NCI-H82 (cell line): ENCODE results near the gene PGR.

Source experiments
- DNase-seq: peaks from one replicate; lab custom pipeline; 2025; lab: John Stamatoyannopoulos, UW

The PGR gene

DNA sequence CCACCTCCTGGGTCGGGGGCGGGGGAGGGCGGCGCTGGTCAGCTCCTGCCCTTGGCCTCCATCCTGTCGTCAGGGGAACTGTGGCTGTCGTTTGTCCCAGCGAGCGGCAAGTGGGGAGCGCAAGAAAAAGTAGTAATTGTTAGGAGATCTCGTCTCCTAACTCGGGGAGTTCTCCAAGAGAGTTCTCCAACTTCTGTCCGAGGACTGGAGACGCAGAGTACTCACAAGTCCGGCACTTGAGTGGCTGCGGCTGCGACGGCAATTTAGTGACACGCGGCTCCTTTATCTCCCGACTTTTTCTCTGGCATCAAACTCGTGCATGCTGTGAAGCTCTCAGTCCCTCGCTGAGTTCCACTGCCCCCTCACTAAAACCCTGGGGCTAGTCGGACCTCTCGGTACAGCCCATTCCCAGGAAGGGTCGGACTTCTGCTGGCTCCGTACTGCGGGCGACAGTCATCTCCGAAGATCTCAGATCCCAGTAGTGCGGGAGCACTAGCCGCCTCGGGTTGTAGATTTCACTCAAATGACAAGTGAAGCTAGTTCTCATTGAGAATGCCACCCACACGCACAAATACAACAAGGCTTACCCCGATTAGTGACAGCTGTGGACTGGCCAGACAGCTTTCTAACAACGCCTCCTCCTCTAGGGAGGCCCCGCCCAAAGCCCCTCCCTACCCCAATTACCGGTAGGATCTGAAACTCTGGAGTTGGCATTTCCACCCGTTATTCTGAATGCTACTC, at the start of gene PGR:
Gene PGR, minus strand, starts transcription at position 611 of the 741 bp plus-strand sequence. CDS start 743 bp downstream, outside the sequence.
- peak; percentile 64 for DNase-seq

DNA sequence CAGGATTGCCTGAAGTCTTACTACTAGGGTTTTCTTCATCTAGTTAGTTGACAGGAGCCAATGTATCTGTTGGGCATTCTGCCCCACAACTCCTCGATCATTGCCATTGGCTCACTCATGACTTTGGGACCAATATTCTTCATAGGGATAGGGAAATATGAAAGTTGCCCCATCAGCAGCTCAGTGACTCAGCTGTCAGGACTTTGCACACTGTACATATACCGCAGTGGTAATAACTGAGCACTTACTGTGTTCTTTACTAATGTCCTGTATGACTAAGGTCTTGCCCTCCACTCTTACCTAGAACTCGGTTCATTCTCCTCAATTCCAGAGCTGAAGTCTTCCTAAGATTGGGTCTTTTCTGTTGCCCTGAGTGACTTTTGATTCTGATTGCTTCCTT, 46.8 kb upstream of the PGR start:
- DNase-seq, result no peak

DNA sequence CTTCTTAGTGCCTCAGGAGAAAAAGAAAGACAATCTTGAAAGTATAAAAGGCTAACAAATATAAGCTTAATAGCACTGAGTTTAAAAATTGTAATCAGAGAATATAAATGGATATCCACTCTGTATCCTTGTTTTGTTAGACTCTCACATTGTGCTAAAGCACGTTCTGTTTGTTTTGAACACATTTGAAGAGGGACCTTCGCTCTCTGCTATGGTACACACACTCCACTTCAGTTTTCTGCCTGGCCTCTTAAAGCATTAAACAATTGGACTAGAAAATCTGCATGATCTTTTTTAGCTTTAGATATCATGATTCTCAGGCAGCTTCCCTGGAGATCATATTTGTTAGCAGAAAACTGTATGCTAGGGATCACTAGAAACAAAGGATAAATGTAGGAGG, 40.3 kb upstream of the PGR start:
- DNase-seq, result no peak

DNA sequence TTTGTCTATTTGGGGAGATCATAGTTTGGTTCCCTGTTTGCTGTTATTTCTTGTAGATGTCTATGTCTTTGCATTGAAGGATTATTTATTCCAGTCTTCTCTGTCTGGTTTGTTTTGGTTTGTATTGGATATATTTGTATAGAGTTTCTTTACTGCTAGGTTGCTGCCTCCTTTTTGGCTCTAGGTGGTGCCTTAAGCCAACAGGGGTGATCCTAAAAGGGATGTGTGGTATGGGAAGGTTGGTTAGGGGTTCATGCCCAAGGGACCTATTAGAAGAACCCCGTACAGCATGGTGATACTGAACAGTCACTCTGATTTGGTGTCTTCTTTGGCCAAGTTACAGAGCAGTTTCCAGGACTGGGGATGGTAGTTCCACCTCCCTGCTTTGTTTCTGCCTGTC, 36.4 kb upstream of the PGR start:
- DNase-seq, result no peak

DNA sequence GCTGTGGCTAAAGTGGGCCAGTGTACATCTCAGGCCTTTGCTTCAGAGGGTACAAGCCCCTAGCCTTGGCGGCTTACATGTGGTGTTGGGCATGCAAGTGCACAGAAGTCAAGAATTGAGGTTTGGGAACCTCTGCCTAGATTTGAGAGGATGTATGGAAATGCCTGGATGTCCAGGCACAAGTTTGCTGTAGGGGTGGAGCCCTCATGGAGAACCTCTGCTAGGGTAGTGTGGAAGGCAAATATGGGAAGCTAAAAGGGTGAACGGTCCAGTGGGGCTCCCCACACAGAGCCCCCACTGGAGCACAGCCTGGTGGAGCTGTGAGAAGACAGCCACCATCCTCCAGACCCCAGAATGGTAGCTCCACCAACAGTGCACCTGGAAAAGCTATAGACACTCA, 28.5 kb upstream of the PGR start:
- no peak for DNase-seq

DNA sequence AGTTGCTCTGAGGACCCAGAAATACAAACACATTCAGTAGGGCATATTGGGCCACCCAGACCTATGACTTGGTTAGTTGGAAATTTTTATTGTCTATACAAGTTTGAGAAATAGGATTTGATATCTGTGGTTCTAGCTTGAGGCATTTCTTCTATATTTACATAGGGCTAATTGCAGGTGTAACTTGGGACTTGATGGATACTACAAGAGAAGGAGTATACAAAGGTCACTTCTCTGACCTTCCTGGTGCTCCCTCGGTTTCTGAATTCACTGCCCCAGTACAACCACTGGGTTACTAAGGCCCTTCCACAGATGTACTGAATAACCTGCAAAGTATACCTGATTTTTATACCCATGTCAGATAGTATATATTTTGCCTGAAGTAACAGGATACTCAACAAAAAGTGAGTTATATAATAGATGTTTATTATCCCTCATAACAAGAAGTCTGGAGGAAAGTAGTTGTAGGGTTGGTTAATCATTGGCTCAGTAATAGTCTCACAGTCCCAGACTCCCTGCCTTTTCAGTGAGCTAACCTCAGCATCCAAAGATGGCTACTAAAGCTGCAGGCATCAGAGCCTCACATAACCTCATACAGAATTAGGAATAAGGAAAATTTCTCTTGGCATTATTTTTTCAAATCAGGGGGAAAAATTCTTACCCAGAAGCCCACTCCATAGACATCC, 8.8 kb upstream of the PGR start:
- no peak for DNase-seq

DNA sequence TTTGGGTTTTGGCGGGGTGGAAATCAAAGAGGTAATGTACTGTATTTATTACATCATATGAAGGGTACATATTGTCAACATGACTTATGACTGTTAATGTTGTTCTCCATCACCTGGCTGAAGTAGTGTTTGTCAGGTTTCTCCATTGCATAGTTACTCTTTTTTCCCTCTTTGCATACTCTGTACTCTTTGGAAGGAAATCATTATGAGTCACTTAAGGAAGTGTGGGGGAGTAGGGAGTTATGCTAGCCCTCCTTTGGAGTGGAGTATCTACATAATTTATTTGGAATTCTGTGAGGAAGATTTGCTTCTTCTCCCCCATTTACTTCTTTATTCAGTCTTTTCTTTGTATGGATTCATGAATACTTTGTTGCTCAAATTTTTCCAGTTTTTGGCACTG, 3.6 kb upstream of the PGR start:
- no peak for DNase-seq

DNA sequence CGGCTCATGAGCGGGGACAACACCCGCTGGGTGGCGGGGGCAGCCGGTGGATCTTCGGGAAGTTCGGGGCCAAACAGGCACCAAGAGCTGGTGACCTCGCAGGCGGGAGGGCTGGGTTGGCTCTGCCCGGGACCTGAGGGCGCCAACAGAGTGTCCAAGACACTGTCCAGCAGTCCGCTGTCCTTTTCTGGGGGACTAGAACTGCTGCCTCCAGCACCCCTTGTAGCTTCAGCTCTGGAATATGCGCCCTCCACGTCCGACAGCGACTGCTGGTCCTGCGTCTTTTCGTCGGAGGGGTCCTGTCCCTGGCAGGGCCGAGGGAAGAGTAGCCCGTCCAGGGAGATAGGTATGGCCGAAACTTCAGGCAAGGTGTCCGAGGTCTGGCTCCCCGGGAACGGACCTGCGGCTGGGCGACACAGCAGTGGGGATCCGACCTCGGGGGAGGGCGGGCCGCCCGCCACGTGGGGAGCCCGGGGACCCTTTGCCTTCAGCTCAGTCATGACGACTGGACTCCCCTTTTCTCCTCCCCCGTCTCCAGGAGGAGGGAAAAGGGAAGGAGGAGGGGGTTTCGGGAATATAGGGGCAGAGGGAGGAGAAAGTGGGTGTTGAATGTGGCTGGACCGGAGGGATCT, 926 bp downstream of the PGR start:
- DNase-seq, result no peak

DNA sequence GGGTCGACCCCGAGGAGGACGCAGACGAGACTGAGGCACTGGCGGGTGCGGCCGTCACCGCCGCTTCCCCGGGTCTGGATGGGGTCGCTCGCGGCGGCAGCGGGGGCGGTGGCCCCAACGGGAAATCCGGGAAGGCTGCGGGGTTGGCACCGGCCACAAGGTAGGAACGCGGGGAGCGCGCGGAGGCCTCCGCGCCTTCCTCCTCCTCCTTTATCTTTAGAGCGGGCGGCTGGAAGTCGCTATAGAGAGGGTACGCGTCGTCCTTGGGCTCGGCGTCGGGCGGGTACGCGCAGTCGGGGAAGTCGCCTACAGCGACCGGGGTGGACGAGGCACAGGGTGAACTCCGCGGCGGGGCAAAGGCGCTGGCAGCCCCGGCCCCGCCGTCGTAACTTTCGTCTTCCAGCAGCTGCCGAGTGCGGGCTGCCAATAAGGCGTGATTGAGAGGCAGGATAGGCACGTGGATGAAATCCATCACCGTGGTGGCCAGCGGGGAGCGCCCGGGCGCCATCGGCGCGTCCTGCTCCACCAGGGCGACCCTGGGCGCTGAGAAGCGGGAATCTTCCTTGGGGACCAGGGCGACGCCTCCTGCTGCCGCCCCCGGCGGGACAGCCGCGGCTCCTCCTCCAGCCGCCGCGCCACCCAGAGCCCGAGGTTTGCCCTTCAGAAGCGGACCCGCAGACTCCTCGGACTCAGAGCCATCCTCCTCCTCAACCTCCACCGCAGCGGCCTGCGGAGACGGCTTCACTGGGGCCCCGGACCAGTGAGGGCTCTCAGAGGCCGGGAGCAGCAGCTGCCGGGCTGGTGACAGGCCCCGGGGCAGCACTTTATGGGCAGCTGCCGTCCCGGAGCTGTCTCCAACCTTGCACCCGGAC, 1.7 kb downstream of the PGR start:
- peak; percentile 16 for DNase-seq

DNA sequence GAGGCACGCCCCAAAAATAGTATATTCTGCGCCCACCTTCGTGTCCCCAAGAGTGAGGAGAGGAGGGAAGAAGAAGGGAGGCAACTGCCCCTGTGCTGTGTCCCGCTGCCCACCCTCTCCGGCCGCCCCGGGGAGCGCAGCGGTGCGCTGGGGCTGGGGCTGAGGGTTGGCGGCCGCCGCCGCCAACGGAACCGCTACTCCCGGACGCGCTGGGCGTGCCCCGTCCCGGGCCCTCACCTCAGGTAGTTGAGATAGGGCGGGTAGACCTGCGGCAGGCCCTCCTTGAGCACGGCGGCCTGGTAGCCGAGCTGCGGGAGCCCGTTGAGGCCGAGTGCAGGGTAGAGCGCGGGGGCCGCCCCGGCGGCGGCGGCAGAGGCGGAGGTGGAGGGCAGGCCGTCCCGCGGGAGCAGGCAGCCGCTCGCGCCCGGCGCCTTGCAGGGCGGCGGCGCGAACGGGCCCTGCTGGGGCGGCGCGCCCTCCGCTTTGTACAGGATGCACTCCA, 2.4 kb downstream of the PGR start:
- no peak for DNase-seq

DNA sequence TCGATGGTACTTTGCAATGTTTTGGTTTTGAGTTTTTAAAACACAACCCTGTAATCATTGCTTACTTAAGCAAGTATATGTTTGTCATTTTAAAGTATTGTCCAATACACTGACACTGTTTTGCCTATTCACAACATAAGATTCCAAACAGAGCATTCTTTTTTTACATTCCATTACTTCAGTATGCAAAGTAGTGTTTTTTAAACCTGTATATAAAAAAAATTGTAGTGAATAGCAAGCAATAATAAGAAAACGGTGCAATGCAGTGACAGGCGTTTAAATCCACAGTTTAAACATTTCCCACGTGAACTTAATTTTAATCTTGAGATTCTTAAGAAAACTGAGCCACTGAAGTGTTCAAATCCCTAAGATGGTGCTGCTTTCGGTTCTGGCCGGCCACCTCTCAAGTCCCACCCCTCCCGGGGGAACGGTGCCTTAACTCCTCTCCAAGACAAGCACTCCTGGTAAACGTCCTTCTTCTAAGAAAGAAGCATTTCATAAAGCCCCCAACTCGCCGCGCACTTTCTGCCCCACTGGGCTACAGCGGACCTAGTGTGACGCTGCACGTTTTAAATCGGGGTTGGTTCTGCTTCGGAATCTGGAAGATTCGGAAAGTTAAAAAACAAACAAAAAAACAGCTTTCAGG, 2.9 kb downstream of the PGR start:
- peak; percentile 5 for DNase-seq

DNA sequence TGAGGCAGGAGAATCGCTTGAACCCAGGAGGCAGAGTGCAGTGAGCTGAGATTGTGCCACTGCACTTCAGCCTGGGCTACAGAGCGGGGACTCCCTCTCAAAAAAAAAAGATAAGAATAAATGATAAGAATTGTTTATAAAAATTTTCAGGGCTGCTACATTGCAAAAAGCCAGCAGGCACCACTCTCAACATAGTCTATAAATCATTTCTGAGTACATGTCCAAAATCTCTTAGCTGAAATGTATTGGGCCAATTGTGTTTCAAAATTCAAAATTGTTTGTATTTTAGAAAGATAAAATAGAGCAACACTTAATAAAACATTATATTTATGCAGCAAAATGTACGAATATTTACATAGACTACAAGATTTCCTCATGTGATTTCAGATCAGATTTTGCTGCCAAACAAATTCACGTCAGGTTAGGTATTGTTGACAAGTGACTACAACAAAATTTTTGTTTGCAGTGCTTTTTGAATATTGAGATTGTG, 13.9 kb downstream of the PGR start:
- DNase-seq, result no peak

DNA sequence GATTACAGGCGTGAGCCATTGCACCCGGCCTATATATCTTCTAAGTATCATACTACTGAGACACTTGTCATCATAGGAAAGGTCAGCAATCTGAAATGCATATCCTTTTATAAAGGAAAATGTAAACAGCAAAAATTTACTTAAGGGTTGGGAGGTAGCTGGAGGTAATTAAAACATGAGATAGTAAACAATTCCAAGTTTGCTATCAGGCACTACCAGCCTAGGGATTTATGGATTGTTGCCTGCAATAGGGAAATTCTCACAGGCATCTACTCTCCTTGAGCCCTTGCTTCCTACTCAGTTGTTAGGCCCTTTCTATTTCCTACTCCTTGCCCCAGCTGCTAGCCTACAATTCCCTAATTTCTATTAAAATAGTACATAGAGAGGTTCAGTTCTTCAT, 16.1 kb downstream of the PGR start:
- no peak for DNase-seq

DNA sequence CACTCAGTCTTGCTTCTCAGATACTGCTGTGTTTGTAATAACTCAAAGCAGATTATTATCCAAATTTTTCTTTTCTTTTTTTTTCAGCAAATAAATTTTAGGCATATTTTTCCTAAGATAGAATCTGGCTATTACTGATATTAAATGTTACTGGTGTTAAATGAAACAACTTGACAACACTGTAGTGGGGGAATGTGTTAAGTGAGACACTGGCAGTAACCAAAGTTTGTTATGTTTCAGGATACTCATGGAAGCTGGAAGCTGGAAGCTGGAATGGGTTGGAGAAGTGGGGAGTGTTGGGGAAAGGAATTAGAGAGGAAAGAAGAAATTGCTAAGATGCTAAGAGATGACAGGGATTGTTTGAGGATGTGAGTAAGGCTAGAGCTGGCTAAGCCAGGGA, 24.9 kb downstream of the PGR start:
- DNase-seq, result no peak

DNA sequence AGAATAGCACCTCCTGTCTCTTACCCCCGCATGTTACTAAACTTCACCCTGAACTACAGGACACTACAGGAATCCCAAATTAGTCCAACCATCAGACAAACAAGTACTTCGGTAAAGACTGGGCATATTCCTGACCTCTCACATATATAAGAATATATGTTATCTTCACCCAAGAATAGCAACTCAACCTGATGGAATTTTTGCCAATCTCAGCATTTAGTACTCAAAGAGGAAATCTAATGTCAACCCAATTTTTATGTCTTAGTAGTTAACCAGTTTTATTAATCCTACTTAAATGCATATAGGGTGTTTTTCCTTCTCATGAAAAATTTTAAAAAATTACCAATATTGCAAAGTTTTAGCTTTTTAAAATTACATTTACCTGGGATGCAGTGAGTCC, 26.2 kb downstream of the PGR start:
- DNase-seq, result no peak

DNA sequence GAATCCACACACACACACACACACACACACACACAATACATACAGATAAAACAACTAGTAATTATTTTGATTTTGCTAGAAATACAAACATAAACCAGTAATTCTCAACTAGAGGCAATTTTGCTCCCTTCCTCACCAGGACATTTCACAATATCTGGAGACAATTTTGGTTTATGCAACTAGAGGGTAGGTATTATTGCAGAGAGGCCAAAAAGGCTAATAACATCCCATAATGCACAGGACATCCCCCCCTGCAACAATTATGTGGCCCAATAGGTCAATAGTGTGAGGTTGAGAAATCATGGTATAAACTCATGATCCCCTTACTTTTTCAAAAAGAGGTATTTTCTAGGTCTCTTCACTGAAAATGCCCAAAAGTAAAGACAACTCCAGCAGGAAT, 29.0 kb downstream of the PGR start:
- no peak for DNase-seq

DNA sequence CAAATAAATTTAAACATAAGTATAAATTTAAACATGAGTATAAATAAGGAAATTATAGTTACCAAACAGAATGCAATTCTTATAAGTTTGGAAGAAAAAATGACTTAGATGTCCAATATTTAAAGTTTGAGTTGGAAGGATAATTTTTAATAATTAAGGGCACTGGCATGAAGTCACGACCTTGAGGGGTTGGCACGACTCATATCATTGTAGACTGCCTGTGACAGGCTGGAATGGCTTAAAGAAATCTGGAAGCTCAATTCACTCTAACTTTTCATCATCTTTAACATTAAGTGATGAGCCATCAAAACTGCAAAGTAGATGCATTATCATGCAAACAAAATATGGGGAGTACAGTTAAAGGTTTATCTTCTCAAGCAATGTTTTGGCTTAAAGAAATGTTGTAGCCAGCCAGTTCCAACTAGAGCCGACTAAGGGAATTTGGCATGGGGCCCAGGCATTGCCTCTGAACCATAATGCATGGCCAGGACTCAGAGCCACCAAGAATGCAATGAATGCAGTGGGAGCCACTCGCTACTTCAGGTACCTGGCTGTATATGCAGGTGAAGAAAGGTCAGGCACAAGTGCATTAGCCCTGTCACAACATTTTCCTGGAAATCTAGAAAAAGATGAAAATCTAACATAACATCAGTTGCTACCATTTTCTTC, 33.4 kb downstream of the PGR start:
- DNase-seq, result no peak

DNA sequence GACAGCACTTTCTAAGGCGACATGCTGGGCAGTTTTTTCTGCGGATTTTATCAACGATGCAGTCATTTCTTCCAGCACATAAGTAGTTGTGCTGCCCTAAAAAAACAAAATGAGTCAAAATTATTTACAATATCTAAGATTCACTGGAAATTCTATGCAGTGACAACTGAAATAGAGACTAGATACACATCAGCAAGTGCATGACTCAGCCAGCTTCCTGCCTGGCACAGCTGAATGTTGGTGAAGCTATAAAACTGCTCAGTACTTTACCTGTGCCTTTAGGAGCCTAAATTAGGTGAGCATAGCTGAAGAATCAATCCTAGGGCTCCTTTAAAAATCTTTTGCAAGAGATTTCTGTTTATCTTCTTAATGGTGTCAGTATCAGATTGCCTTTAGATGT, 37.8 kb downstream of the PGR start:
- no peak for DNase-seq

DNA sequence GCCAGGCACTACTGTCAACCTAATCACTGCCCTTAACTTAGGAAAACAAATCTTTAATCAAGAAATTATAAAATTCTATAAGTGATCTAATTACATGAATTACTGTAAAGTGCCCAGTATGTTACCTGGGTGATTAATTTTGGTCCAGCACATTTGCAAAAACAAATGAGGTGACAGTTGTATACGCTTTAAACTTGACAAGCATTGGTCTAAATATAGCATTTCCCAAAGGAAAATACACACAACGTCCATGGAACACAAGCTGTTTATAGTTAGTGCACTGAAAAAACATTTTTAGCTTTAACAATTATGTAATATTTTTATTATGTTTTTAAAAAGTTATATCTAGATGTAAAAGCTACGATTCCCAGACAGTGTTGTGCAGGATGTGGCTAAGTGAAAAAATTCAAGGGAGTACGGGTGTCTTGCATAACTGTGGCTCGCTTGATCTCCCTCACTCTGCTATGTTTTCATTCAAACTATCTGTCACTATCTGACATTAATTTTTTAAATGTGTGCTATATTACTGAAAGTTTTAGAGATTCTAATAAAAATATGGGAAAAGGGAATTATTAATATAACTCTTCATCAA, 38.8 kb downstream of the PGR start:
- no peak for DNase-seq

DNA sequence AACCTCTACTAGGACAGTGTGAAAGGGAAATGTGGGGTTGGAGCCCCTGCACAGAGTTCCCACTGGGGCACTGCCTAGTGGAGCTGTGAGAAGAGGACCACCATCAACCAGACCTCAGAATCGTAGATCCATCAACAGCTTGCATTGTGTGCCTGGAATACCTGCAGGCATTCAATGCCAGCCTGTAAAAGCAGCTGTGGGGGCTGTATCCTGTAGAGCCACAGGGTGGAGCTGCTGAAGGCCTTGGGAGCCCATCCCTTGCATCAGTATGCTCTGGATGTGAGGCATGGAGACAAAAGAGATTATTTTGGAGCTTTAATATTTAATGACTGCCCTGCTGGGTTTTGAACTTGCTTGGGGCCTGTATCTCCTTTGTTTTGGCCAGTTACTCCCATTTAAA, 46.3 kb downstream of the PGR start:
- DNase-seq, result no peak

DNA sequence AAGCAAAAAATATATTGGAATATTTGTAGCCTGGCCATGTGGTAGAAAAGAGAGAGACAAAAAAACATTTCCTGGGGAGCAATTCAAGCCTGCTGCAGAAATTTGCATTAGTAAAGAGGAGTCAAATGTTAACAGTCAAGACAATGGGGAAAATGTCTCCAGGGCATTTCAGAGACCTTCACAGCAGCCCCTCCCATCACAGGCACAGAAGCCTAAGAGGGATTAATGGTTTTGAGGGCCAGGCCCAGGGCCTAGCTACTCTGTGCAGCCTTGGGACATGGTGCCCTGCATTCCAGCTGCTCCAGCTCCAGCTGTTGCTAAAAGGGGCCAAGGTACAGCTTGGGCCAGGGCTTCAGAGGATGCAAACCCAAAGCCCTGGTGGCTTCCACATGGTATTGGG, 46.8 kb downstream of the PGR start:
- DNase-seq, result no peak
